UCSD-AML1 (cell line): ENCODE measurements around the gene KCTD1.

ENCODE experiments used
- DNase-seq: peaks from one replicate; lab custom pipeline; 2025; ENCODE audit not compliant: unreplicated experiment; lab: John Stamatoyannopoulos, UW

The KCTD1 gene

DNA sequence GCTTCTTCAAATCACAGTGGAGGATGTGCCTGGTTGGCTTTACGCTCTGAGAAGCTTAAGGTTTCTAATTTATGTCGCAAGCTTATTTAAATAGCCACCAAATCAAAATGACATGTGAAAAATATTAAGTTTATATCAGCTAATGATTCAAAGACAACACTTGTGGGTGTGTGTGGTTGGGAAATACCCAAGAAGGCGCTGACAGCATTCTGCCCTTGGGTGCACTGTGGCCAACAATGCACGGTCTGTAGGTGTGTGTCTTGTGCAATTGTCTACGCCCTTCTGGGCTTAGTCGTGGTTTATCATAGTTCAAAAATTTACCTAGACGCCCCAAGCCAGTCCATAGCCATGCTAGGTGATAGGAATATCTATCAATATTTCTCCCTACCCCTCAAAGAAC lies 60.9 kb downstream of the KCTD1 start:
- no peak for DNase-seq

DNA sequence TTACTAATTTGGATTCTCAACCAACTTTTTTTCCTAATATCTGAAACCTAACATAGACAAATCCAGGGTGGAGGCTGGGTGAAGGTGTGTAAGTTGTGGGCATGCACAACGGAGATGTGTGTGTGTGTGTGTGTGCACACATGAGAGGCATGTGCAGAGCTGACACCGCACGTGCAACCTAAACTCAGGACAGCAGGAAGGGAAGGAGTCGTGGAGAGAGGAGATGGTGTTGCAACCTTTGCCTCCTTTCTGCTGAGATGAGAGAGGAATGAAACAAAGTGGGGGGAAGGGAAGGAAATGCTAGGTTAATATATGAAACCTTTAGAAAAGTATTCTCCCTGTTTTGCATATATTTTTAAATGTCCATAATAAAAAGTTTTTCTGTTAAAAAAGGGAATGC lies 64.7 kb downstream of the KCTD1 start:
- no peak for DNase-seq

DNA sequence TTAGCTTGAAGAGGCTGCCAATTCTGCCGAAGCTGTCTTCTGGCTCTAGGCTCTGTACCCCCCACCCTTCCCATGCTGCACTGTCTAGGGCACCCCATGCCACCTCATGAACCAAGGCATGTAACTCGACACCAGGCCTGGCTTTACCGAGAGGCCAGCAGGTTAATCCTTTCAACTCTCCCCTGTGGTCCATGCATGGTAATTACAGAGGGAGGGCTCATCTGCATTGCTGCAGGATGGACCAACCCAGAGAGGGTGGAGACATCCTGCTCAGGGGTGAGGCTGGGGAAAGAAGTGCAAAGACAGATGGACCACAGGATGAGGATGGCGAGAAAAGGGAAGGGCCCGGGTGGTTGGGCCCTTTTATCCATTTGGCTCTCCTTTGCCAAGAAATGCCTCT lies 65.8 kb downstream of the KCTD1 start:
- no peak for DNase-seq

DNA sequence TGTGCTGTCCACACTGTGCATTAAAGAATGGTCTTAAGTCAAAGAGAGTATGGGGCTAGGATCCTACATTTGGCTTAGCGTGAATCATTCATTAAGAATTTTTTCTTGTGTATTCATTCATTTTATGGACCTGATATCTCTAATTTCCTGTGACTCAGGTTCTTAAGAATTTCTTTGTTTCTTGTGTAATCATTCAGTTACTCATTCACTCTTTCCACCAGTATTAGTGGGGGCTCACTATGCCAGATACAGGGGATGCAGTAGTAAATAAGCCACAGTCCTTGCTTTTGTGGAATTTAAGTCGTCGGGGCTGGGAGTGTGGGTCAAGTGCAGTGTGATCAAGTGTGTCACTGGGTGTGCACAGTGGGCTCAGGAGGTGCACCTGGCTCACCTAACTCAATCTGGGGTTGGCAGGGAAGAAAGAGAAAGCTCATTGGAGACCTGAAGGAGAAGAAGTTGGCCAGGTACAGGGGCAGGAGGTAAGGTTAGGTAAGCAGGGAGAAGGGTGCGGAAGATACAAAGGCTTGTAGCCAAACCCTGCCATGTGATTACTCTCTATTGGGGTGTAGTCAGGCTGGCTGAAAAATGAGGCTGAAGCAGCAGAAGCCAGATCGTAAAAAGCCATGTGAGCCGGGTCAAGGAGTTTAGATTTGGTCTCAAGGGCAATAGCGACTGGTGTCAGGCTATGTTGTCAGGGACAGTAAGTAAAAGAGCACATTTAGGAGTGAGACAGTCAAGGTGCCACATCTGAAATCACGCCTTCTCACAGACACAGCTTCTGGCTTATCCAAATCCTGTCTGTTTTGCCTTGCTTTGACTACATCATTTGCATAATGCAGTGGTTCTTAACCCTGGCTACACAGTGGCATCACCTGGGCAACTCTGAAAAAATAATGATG lies 67.2 kb downstream of the KCTD1 start:
- DNase-seq: no peak

DNA sequence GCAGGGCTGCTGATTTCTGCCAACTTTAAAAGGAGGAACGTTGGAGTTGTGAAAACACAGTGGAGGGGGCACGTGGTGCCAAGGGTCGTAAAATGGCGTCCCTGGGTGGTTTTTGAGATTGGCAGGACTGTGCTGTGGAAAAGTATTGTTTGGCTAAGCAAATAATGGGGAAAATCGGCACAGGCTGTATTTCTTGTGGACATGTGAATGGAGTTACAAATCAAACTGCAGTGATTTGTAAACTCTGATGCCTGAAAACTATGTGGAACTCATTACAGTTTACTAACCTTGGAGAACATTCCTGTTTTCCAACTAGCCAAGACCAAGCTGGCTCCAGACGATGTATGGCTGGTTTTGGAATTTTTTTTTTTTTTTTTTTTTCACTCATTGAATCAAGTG lies 68.7 kb downstream of the KCTD1 start:
- DNase-seq: no peak

DNA sequence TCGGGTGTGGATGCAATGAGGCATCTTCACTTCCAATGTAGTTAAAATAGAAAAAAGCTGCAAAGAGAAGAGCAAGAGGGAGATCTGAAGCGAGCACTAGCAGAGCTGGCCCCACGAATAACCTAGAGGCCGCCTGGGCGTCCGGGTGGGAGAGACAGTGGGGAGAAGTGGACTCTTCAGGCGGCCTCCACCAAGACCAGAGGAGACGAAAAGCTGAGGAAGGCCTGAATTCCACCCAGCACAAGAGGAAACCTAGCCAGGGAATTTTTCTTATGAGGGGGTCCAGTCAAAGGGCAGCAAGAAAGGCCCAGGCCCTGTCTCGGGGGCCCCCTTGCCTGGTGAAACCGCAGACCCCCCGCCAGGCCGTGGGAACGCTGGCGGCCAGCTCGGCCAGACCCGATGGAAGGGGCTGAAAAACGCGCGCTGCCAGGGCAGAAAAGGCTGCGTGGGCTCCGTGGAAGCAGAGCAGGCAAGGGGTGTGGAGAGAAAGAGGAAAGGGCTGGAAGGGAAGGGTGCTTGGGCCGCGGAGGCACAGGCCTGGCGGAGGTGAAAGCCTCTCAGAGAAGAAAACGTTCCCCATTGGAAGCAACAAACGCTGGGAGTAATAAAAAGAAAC lies 69.2 kb downstream of the KCTD1 start:
- DNase-seq: no peak

DNA sequence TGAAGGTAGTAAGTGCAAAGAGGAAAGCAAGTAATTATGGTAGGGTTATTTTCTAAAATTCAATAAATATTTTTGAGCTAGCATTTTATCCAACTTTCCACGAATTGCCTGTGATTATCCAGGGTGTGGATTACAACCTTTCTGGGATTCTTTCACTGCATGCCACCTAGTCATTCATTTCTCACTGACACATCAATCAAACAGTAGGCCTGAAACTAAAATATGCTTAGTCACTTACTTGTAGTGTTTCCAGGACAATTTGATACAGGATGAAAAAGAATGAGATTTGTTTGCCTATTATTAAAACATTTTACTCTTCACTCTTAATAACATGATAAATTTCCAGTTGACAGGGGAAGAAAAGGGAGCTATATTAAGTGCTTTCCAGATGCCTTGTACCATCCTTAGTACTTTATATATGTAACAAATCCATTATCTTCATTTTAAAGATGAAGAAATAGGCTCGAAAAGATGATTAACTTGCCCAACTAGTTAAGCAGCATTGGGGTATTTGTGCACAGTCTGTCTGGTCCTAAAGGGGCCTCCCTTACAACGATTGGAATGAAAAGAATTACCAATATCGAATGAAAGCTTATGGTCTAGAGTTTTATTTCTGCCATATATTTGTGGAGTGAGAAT lies 70.4 kb downstream of the KCTD1 start:
- DNase-seq: no peak

DNA sequence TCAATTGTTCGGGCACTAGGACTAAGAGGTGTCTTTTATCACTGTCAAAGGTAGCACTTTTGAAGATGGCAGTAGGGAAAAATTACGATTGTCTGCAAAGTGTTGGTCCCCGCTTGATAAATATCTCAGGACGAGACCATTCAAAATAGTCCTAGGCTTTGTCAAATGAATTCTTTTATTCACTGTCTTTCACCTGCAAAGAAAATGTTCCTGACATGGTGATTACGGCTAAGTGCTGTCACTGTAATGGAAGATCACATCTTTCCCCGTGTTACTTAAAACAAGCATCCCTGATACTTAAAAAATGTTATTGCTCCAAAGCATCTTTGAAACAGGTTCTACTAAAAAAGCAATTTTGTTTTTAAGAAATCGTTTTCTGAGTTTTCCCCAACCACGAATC lies 71.7 kb downstream of the KCTD1 start:
- no peak for DNase-seq

DNA sequence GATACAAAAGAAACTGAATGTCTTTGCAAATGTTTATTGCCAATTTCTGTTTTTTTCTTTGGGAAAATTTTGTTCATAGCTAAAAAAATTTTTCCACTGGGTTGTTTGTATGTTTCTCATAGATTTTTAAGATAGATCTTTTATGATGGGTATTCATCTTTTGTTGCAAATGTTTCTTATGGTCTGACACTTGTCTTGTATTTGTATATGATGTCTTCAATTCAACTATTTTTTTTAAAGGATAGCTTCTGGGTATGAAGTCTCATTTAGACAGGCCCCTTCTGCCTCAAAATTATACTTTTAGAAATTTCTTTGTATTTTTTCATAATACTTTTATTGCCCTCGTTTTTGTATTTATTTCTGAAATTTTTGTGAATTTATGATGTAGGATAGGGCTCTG lies 73.8 kb downstream of the KCTD1 start:
- no peak for DNase-seq

DNA sequence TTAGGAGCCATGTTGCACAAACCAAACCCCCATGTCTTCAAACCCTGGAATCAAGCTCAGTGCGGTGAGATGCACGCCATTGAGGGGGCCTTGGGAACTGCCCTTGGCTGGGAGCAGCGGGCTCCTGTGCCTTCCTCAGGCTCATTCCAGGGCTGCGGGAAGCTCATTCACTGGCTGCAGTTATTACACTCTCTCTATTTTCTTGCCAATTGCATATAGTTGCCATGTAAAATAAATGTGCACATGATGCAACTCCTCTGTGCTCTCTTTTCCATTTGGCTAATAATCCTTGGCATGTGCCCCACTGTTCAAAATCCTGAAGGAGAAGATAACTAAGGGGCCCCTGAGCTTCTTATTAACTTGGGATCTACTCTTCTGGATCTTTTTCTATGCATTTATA lies 74.7 kb downstream of the KCTD1 start:
- DNase-seq: no peak

DNA sequence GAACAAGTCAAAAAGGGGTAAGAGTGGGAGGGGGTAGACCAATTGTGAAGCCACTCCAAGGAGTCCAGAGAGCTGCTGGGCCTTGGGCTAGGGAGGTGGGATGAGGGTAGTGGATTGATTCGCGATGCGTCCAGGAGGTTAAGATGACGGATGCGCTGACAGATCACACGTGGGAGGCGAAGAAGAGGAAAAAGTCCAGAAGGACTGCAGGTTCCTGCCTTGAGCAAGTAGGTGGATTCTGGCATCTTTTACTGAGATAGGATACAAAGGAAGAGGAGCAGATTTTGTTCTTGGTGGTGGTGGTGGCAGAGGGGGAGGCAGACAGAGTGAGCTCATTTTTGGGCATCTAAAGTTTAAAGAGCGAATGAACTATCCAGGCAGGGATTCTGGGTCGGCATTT lies 76.5 kb downstream of the KCTD1 start:
- no peak for DNase-seq

DNA sequence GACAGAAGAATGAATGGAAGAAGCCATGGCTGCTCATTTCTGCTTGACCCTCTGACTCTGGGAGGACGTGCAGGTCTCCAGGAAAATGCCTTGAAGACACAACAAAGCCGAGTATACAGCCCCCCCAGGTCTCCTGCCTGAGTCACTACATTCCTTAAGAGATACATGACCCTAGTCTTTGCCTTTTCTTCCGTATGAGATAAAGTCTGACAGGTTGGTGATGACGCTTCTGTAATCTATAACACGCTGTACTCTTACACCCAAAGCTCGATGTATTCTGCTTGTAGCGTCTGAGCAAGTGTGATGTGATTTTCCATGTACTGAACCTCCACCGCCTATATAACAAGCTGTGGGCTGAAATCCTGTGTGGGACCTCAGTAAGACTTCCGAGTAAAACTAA lies 77.3 kb downstream of the KCTD1 start:
- no peak for DNase-seq

DNA sequence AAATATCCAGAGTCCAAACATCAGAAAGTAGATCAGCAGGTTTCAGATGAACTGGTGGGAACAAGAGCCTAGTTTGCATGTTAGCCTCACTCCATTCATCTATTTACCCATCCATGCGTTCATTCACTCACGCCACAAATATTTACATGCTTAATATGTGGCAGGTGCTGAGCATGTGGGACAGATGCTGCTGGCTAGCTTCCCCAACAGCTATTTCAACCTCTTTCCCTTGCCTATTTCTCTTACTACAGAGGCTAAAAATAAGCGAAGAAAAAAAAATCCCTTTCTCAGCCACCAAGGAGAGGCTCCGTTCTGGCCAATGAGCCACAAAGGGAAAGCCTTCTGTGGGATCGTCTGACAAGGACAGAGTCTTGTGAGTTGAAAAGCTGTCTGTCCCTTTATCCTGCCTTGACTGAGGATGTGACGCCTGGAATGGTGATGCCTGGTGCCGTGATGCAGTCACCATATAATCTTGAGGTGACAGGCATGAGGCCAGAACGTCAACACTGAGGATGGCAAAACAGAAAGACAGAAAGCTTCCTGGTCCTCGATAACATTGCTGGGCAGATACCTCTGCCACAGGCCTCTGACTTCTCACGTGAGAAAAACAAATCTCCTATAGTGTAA lies 78.2 kb downstream of the KCTD1 start:
- DNase-seq: no peak

DNA sequence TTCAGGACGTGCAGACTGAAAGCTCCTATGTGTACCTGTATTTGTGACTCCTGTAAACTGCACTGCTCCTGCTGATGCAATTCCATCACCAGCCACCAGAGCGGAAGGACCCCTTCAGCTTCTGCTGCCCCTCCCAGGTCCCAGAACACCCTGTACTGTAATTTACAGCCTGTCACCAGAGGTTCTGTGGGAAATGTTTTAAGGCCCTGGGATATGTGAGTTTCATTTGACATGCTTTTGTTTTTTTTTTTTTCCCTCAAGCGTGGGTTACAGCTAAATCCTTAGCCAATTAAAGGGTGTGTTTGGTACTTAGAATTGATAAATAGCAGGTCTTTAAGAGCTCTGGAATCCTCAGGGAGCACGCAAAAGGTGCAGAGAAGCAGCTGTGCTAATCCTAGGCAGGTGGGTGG lies 79.4 kb downstream of the KCTD1 start:
- no peak for DNase-seq

DNA sequence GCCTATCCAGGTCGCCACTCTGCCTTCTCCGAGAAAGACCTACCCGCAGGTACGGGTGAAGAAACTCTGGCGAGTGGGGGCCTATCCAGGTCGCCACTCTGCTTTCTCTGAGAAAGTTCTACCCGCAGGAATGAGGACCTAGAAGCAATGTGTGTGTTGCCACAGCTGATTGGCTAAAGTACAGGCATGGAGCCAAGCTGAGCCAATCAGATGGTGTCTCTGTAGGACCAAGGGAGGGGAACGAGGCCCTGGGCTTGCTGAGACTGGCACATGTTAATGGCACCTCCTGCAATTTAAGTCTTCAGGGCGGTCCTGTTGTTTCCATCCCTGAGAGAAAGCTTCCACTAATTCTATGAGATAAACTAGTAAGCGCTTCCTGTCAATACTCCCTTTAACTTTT lies 82.3 kb downstream of the KCTD1 start:
- no peak for DNase-seq

DNA sequence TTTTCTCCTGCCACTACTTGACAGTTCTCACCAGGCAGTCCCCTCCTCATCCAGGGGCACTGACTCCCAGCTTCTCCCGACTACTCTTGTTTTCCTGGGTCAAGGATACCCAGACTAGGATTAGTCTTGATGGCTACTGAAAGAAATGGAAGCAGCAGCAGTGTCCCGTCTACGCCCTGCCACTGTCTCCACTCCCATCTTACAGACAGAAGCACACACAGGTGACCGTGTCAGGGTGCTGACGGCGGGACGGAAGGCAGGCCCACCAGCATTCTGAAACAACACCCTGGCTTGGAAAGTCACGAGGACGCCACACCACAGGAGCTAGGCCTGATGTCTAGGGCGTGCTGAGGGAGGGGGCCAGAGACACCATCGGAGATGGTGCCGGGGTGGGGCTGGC lies 82.9 kb downstream of the KCTD1 start:
- DNase-seq: no peak

DNA sequence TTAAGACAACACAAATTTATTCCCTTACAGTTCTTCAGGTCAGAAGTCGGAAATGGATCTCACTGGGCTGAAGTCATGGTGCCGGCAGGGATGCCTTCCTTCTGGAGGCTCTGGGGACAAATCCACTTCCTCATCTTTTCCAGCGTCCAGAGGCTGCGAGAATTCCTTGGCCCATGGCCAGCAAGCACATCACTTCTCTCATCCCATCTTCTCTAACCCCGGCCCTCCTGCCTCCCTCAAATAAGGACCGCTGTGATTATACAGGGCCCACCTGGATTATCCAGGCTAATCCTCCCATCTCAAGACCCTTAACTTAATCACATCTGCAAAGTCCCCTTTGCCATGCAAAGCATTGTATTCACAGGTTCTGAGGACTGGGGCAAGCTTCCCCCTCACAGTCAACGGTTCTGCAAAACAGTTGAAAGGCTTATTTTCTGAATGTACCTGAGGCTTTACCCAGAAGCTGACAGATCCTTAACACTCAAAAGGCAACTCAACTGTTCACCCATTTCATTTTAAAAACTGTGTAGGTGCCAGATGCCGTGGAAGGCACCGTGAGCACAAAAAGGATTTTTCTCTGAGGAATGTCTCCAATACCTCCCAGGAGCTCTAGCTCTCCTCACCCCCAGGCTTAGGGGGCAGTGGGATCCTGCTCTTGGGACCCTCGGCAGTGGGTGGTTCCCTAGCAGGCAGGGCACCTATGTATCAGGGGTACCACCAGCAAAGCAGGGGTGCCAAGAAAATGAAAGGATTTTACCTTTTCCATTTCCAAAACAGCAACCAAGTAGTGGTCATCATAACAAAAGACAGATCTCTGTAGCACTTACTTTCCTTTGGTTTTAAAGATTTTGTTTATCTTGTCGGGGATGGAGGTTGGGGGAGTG lies 84.0 kb downstream of the KCTD1 start:
- DNase-seq: no peak

DNA sequence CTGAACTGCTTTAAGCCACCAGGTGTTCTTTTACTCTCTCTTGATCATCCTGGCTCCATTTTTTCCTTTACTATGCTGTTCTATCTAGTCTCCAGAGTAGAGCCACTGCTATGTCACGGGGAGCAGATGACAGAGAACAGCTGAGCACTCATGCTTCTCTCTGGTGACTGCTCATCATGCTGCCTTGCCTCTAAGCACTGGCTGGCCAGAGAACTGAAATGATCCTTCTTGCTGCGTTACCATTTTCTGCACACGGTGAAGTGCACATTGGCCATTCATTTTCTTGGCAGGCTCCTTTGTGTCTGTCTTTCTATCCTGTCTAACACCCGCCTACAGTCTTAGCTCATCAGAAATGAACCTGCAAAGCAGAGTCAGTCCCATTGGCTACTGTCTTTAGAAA lies 86.0 kb downstream of the KCTD1 start:
- DNase-seq: no peak

DNA sequence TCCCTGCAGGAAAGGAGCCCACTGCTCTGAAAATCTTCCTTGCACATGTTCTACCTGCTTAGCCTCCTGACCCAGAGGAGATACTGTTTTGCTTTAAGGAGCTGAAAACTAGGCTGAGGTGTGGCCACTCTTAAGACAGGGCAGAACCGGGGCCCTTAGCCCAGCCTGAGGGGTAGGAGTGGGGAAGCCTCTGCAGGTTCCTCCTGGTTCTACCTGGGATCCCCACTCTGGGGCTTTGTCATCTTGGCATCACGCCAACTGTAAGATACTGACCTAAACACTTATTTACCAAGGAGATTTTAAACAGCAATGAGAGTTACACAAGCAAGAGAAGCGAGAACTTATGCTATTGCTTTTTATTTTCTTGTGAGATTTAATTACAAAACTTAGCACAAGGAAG lies 86.9 kb downstream of the KCTD1 start:
- DNase-seq: no peak

DNA sequence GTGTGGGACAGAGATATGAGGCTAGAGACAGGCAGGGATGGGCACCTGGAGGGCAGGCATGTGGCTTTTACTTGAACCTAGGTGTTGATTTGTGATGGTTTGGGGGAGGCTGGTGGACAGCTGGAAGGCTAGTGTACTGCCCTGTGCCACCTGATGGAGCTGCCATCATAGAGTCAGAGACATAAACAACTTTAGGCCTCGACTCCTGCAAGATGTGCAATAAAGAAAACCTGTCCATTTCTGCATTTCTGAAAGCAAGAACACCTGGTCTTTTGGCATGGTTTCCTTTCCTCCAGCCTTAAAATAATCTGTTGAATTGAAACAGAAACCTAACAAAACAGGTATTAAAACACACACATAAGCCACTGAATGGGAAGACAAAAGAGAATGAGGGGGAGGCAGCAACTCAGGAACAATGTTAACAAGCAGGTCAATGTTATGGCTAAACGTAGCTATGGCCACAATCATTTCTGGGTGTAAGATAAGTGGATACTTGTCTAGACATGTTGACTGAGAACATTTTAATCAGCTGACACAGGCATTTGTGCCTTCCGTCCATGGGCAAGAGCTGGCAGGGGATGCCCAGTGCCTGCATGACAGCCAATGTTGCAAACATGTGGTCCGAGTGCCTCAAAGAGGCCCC lies 87.8 kb downstream of the KCTD1 start:
- no peak for DNase-seq
